K562 (cell line): ENCODE results near the gene BAZ2A. TPM values are rescaled to one million over a fixed set of nuclear protein-coding genes. Genes with fewer than 3 reads are reported as not detected.
A peak's percentile ranks its signal among the peaks of the same experiment; 100 is the strongest.
"Not testable (repeated sequence)": the region's sequence is repeated elsewhere in the genome, so short reads cannot be mapped to it uniquely, and the experiment has no call there.

ENCODE experiments used
- ATAC-seq: fragments of 200-7000 bp; cut with Tn5 transposase; 3 replicates; pipeline ENCODE4 v1.9.1; 2020; ENCODE audit warnings: moderate library complexity
- BruUV-seq: library from RNA; stranded (reverse); fragments of 400-500 nt; replicated peaks from 2 replicates; lab custom pipeline; 2021; lab: Mats Ljungman, UMichigan
- CTCF ChIA-PET: fragments of 300-600 bp; formaldehyde crosslinking; extraction: SDS; loops from one replicate; lab custom pipeline; 2021; ENCODE audit warnings: low intra/inter-chr PET ratio; lab: Yijun Ruan, JAX
- POLR2A ChIA-PET: fragments of 300-600, 350-650 bp; sonication (Branson Sonifier 250); formaldehyde crosslinking; extraction: SDS; loops from one replicate; lab custom pipeline; 2021; ENCODE audit warnings: antibody characterized with exemption, inconsistent platforms; lab: Yijun Ruan, JAX
- DNase-seq, 4 experiments: peaks; one replicate each; pipeline versions ENCODE4 v3.0.0 to v3.0.0-alpha.2; 2011 to 2018; ENCODE audit warnings: low spot score in 3 of 4, mixed read lengths in 3 of 4; ENCODE audit errors: extremely low read depth in 1 of 4
- FAIRE-seq: peaks from 2 replicates; lab custom pipeline; 2011; peaks lifted over from hg19 to GRCh38; lab: Jason Lieb, UNC
- H2AFZ ChIP-seq: 2 replicates; pipeline ENCODE4 v1.6.0; 2011; ENCODE audit warnings: low read depth, low read length, control low read depth, inconsistent platforms
- H3K27ac ChIP-seq: fragments of 200-600 bp; 3 replicates; pipeline ENCODE4 v1.8.0; 2011; ENCODE audit warnings: low read depth, mild to moderate bottlenecking, control low read depth, inconsistent platforms, low read length, moderate library complexity, mixed read lengths; ENCODE audit errors: extremely low read depth
- H3K27me3 ChIP-seq, 2 experiments: fragments of 300-600 bp in 1 of 2; 2 replicates in 1 of 2; 3 replicates in 1 of 2; pipeline versions ENCODE4 v1.6.0 to v1.8.0; 2011; ENCODE audit warnings: inconsistent platforms in 2 of 2, low read length in 2 of 2, mild to moderate bottlenecking in 1 of 2, mixed read lengths in 1 of 2, moderate library complexity in 1 of 2; ENCODE audit not compliant: control insufficient read depth in 2 of 2, insufficient read depth in 2 of 2
- H3K36me3 ChIP-seq: fragments of 300-600 bp; 3 replicates; pipeline ENCODE4 v1.8.0; 2011; ENCODE audit warnings: mild to moderate bottlenecking, low read length, inconsistent platforms; ENCODE audit not compliant: control insufficient read depth, insufficient read depth
- H3K4me1 ChIP-seq, 2 experiments: fragments of 200-600 bp in 1 of 2; replicated peaks in 1 of 2; 2 replicates in 1 of 2; 3 replicates in 1 of 2; pipeline versions ENCODE4 v1.5.1 to v1.8.0; 2011; ENCODE audit warnings: inconsistent platforms in 2 of 2, low read length in 2 of 2, mild to moderate bottlenecking in 1 of 2, mixed read lengths in 1 of 2, moderate library complexity in 1 of 2; ENCODE audit not compliant: control insufficient read depth in 2 of 2, insufficient read depth in 2 of 2
- H3K4me2 ChIP-seq: 2 replicates; pipeline ENCODE4 v1.6.1; 2011; ENCODE audit warnings: low read length, control low read depth, inconsistent platforms, mixed read lengths; ENCODE audit not compliant: insufficient read depth
- H3K4me3 ChIP-seq: fragments of 200-600 bp; sonication (generic), shearing (Covaris generic); 2 replicates; pipeline ENCODE4 v1.5.1; 2016; ENCODE audit warnings: control low read depth, inconsistent platforms
- H3K79me2 ChIP-seq: fragments of 200-600 bp; 3 replicates; pipeline ENCODE4 v1.8.0; 2011; ENCODE audit warnings: low read length, inconsistent platforms; ENCODE audit not compliant: control insufficient read depth, insufficient read depth
- H3K9ac ChIP-seq, 2 experiments: 2 replicates each; pipeline versions ENCODE4 v1.6.0 to v1.6.1; 2011; ENCODE audit warnings: low read depth in 2 of 2, low read length in 2 of 2, control low read depth in 1 of 2, inconsistent platforms in 1 of 2, mild to moderate bottlenecking in 1 of 2, mixed read lengths in 1 of 2; ENCODE audit not compliant: insufficient read depth in 1 of 2
- H3K9me1 ChIP-seq: one replicate; pipeline ENCODE4 v1.6.0; 2011; ENCODE audit warnings: inconsistent platforms, mild to moderate bottlenecking, low read length, moderate library complexity; ENCODE audit not compliant: control insufficient read depth, insufficient read depth
- H3K9me3 ChIP-seq: replicated peaks from 2 replicates; pipeline ENCODE4 v1.5.1; 2011; ENCODE audit warnings: low read depth, low read length, inconsistent platforms; ENCODE audit not compliant: control insufficient read depth, insufficient read depth
- H4K20me1 ChIP-seq: replicated peaks from 2 replicates; pipeline ENCODE4 v1.6.1; 2011; ENCODE audit warnings: low read length, inconsistent platforms, mixed read lengths; ENCODE audit not compliant: control insufficient read depth, insufficient read depth
- BRF2 ChIP-seq: IDR thresholded peaks from 3 replicates; pipeline ENCODE4 v1.6.1; 2011; ENCODE audit warnings: borderline replicate concordance, mild to moderate bottlenecking; ENCODE audit not compliant: insufficient read length, insufficient read depth
- E2F4 ChIP-seq: sonication (generic); formaldehyde crosslinking; IDR thresholded peaks from 2 replicates; pipeline ENCODE4 v1.8.0; 2022; ENCODE audit warnings: mild to moderate bottlenecking, low read depth, missing genetic modification reagents
- PHF20 ChIP-seq: fragments of 450-650 bp; IDR thresholded peaks from 2 replicates; pipeline ENCODE4 v1.6.1; 2018; ENCODE audit not compliant: partially characterized antibody
- SMARCA4 ChIP-seq: fragments of 450-650 bp; IDR thresholded peaks from 2 replicates; pipeline ENCODE4 v1.6.1; 2016
- STAT6 ChIP-seq: sonication (generic); formaldehyde crosslinking; IDR thresholded peaks from 2 replicates; pipeline ENCODE4 v1.8.1; 2023; ENCODE audit warnings: mild to moderate bottlenecking, missing genetic modification reagents
- THRA ChIP-seq: fragments of 450-650 bp; IDR thresholded peaks from 2 replicates; pipeline ENCODE4 v1.6.1; 2017; ENCODE audit warnings: mild to moderate bottlenecking, moderate library complexity
- ZNF699 ChIP-seq: fragments of 250-450 bp; sonication (Bioruptor Pico); IDR thresholded peaks from 2 replicates; pipeline ENCODE4 v1.8.0; 2021; ENCODE audit warnings: mild to moderate bottlenecking, moderate library complexity; ENCODE audit not compliant: insufficient replicate concordance
- WGBS: fragments of 100-300 bp; shearing (Covaris generic); methylation state at CpG from one replicate; pipeline ENCODE4 v1.1.6; 2016; ENCODE audit warnings: low coverage, mixed read lengths; ENCODE audit not compliant: insufficient coverage; ENCODE audit errors: missing lambda C conversion rate; 5-methylcytosine and 5-hydroxymethylcytosine counted together
- in situ Hi-C: fragments of 300-500 bp; cut with MboI; formaldehyde crosslinking; loops from 4 replicates; pipeline ENCODE4 v1.15.0; 2018; ENCODE audit warnings: inconsistent platforms, mixed read lengths
- intact Hi-C: fragments of 100-400 bp; cut with micrococcal nuclease; formaldehyde crosslinking; loops from 2 replicates; pipeline ENCODE4 v1.14.2; 2022
- polyA plus RNA-seq, 8 experiments: library from polyadenylated mRNA; depleted of rRNA in 4 of 8; stranded (reverse) in 5 of 8; unstranded in 3 of 8; fragments of >200 nt; fragmentation: Nextera tagmentation in 2 of 8; fragmentation: Illumina TruSeq in 1 of 8; extraction: Ambion mirVana in 2 of 8; extraction: Trizol in 1 of 8; gene quantifications; 2 replicates each; pipeline versions ENCODE4 v1.2.1 to v1.2.3, GENCODE V29; 2011 to 2014; ENCODE audit warnings: inconsistent platforms in 1 of 8, missing spikeins in 1 of 8
- total RNA-seq, 7 experiments: library from RNA; depleted of rRNA in 6 of 7; stranded (reverse); fragments of >200 nt in 6 of 7; fragmentation: Illumina TruSeq in 2 of 7; extraction: Trizol in 2 of 7; gene quantifications; 2 replicates each; pipeline versions ENCODE4 v1.2.1 to v1.2.3, GENCODE V29; 2011 to 2021; ENCODE audit warnings: low replicate concordance in 1 of 7

Gene BAZ2A
- total and polyA plus RNA-seq, 9 of the 15 experiments (the other 6 are each of a cell fraction or from before 2014, with no cell fraction given): 4.5 to 86.4 (median 26.2) TPM

GRCh38 chr12:56578983-56579546, 51.1 kb downstream of the BAZ2A start (continued):
- TF ChIP-seq STAT6 (CRISPR knock-in tag) (no peak), BRF2 (no peak), THRA (no peak), PHF20 (no peak), SMARCA4 (0 out of 2 replicates have a peak, but pooled peaks have one; percentile 16), E2F4 (CRISPR knock-in tag) (no peak), ZNF699 (CRISPR knock-in tag) (no peak)
- TF ChIP-seq, all 486 proteins: peak for 7

- 56% methylated on average over 7 of the region's 7 CpGs for WGBS
- intact Hi-C loops, H3K4me2 ChIP-seq, H4K20me1 ChIP-seq, H3K27ac ChIP-seq, FAIRE-seq, H3K4me1 ChIP-seq, BruUV-seq, H3K9me3 ChIP-seq, H2AFZ ChIP-seq, DNase-seq, ATAC-seq, H3K27me3 ChIP-seq, H3K79me2 ChIP-seq, CTCF ChIA-PET, H3K9ac ChIP-seq, H3K4me3 ChIP-seq, H3K9me1 ChIP-seq, H3K36me3 ChIP-seq: not testable (repeated sequence)
- in situ Hi-C loops: loop anchor here (5.0 kb wide), 1 partner anchor 75 kb away; no protein-coding TSS in a partner anchor
- POLR2A ChIA-PET: interaction anchor here (0.6 kb wide), 1 partner anchor 18 kb away, joined by 3 read pairs; no protein-coding TSS in a partner anchor
These were observed 52.9 kb downstream of the BAZ2A start for GRCh38 chr12:56577248-56577647.
